ENCODE results near the gene LPIN2.

LPIN2 gene

GRCh38 chr18:2984703-2985261, 28.2 kb downstream of the LPIN2 start:
- no peak for DNase-seq (ENCODE audit: low read depth)
- TF ChIP-seq CTCF (IDR thresholded peaks at IDR 0.05; ENCODE audit: insufficient read depth, low read depth, low read length, missing control alignments), result no peak

GRCh38 chr18:2984091-2984490, 28.9 kb downstream of the LPIN2 start:
- DNase-seq (ENCODE audit: low read depth), result no peak
- no peak for TF ChIP-seq CTCF (IDR thresholded peaks at IDR 0.05; ENCODE audit: insufficient read depth, low read depth, low read length, missing control alignments)
- H3K4me3 ChIP-seq (ENCODE audit: low read depth, low read length), result no peak overlapping the region

More at GRCh38 chr18:2984703-2985261, 28.2 kb downstream of the LPIN2 start:
- no peak overlapping the region for H3K4me3 ChIP-seq (ENCODE audit: low read depth, low read length)

- no peak for DNase-seq (ENCODE audit: low read depth)
- TF ChIP-seq CTCF (IDR thresholded peaks at IDR 0.05; ENCODE audit: insufficient read depth, low read depth, low read length, missing control alignments), result no peak
- H3K4me3 ChIP-seq (ENCODE audit: low read depth, low read length), result no peak overlapping the region
Measured at GRCh38 chr18:2983296-2983695, 29.6 kb downstream of the LPIN2 start.

- H3K4me3 ChIP-seq (ENCODE audit: low read depth, low read length), result peak overlapping the region; percentile 53
- DNase-seq (ENCODE audit: low read depth), result no peak
- no peak for TF ChIP-seq CTCF (IDR thresholded peaks at IDR 0.05; ENCODE audit: insufficient read depth, low read depth, low read length, missing control alignments)
Measured at GRCh38 chr18:2982452-2983269, 30.3 kb downstream of the LPIN2 start.

GRCh38 chr18:2982022-2982421, 30.9 kb downstream of the LPIN2 start:
- DNase-seq (ENCODE audit: low read depth), result no peak
- H3K4me3 ChIP-seq (ENCODE audit: low read depth, low read length), result peak overlapping the region; percentile 53
- no peak for TF ChIP-seq CTCF (IDR thresholded peaks at IDR 0.05; ENCODE audit: insufficient read depth, low read depth, low read length, missing control alignments)

GRCh38 chr18:2981212-2981728, 31.7 kb downstream of the LPIN2 start:
- DNase-seq (ENCODE audit: low read depth), result peak; percentile 49
- no peak for TF ChIP-seq CTCF (IDR thresholded peaks at IDR 0.05; ENCODE audit: insufficient read depth, low read depth, low read length, missing control alignments)
- H3K4me3 ChIP-seq (ENCODE audit: low read depth, low read length), result peak overlapping the region; percentile 53
